ENCODE measurements around the gene CUL4A. TPM values are rescaled to one million over a fixed set of nuclear protein-coding genes. Genes with fewer than 3 reads are reported as not detected.

Gene CUL4A
- total and polyA plus RNA-seq, 9 of the 15 experiments (the other 6 are each of a cell fraction or from before 2014, with no cell fraction given), result 21.1 to 92.0 (median 63.2) TPM

DNA sequence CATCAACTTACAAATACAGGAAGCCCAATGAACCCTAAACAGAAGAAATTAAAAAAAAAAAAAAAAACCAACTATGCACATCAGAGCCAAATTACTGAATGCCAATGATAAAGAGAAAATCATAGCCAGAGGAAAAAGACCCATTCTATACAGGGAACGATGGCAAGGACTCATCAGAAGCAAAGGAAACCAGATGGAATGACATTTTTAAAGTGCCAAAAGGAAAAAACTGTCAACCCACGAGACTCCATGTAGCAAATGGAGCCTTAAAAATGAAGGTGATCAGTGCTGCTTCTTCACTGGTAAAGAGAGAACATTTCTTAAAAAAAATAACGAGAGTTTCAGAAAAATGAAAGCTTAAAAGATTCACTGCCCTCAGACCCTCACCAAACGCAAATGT lies 19.2 kb upstream of the CUL4A start (continued):
- TF ChIP-seq, protein P1, sequence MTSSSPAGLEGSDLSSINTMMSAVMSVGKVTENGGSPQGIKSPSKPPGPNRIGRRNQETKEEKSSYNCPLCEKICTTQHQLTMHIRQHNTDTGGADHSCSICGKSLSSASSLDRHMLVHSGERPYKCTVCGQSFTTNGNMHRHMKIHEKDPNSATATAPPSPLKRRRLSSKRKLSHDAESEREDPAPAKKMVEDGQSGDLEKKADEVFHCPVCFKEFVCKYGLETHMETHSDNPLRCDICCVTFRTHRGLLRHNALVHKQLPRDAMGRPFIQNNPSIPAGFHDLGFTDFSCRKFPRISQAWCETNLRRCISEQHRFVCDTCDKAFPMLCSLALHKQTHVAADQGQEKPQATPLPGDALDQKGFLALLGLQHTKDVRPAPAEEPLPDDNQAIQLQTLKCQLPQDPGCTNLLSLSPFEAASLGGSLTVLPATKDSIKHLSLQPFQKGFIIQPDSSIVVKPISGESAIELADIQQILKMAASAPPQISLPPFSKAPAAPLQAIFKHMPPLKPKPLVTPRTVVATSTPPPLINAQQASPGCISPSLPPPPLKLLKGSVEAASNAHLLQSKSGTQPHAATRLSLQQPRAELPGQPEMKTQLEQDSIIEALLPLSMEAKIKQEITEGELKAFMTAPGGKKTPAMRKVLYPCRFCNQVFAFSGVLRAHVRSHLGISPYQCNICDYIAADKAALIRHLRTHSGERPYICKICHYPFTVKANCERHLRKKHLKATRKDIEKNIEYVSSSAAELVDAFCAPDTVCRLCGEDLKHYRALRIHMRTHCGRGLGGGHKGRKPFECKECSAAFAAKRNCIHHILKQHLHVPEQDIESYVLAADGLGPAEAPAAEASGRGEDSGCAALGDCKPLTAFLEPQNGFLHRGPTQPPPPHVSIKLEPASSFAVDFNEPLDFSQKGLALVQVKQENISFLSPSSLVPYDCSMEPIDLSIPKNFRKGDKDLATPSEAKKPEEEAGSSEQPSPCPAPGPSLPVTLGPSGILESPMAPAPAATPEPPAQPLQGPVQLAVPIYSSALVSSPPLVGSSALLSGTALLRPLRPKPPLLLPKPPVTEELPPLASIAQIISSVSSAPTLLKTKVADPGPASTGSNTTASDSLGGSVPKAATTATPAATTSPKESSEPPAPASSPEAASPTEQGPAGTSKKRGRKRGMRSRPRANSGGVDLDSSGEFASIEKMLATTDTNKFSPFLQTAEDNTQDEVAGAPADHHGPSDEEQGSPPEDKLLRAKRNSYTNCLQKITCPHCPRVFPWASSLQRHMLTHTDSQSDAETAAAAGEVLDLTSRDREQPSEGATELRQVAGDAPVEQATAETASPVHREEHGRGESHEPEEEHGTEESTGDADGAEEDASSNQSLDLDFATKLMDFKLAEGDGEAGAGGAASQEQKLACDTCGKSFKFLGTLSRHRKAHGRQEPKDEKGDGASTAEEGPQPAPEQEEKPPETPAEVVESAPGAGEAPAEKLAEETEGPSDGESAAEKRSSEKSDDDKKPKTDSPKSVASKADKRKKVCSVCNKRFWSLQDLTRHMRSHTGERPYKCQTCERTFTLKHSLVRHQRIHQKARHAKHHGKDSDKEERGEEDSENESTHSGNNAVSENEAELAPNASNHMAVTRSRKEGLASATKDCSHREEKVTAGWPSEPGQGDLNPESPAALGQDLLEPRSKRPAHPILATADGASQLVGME (CRISPR knock-in tag; IDR thresholded peaks at IDR 0.05), result no peak
- TF ChIP-seq TRIM28 (IDR thresholded peaks at IDR 0.05), result no peak

DNA sequence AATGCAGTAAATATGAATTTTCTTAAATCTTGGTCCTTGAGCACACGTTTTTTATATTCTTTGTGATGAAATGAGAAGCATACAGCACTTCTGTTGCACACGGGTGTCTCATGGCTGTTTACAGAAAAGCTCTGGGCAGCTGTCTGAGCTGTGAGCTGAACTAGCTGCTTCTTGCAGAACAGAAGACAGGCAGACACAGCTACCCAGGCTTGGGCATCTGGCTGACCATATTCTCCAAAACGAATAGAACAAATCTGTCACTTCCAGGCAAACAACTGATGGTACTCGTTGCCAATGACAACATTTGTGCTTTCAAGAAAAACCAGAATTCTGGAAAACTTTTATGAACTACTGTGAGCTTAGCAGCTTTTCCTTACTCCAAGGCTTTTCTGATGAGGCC lies 17.1 kb upstream of the CUL4A start:
- Histone ChIP-seq H2AFZ (ENCODE audit: low read depth, low read length) (no peak overlapping the region), H3K4me3 (no peak overlapping the region), H3K9me1 (ENCODE audit: control insufficient read depth, insufficient read depth, low read length) (no peaks in the 10 kb centered on the region), H3K79me2 (ENCODE audit: control insufficient read depth, insufficient read depth, low read length) (peaks cover 5% of the 10 kb centered on the region; the same call in 1 of the 3 replicates), H3K36me3 (ENCODE audit: control insufficient read depth, insufficient read depth, low read length) (peaks cover 89% of the 10 kb centered on the region), H3K27ac (ENCODE audit: extremely low read depth, low read depth, low read length) (no peak overlapping the region), H3K9ac (ENCODE audit: insufficient read depth in 1 of 2, low read depth in 2 of 2, low read length in 2 of 2) (no peak overlapping the region), H3K9me3 (replicated peaks; ENCODE audit: control insufficient read depth, insufficient read depth, low read depth, low read length) (no peaks in the 10 kb centered on the region), H3K4me1 (replicated peaks in 1 of 2; ENCODE audit: control insufficient read depth in 2 of 2, insufficient read depth in 2 of 2, low read length in 2 of 2) (no peaks in the 10 kb centered on the region), H4K20me1 (replicated peaks; ENCODE audit: control insufficient read depth, insufficient read depth, low read length) (0 out of 2 replicates have a peak, but pooled peaks cover under 1% of the 10 kb centered on the region), H3K27me3 (ENCODE audit: control insufficient read depth in 2 of 2, insufficient read depth in 2 of 2, low read length in 2 of 2) (no peaks in the 10 kb centered on the region), H3K4me2 (ENCODE audit: insufficient read depth, low read length) (no peak overlapping the region)
- TF ChIP-seq, protein P2, sequence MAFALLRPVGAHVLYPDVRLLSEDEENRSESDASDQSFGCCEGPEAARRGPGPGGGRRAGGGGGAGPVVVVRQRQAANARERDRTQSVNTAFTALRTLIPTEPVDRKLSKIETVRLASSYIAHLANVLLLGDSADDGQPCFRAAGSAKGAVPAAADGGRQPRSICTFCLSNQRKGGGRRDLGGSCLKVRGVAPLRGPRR (CRISPR knock-in tag; IDR thresholded peaks at IDR 0.05), result no peak
- TF ChIP-seq, protein P3, sequence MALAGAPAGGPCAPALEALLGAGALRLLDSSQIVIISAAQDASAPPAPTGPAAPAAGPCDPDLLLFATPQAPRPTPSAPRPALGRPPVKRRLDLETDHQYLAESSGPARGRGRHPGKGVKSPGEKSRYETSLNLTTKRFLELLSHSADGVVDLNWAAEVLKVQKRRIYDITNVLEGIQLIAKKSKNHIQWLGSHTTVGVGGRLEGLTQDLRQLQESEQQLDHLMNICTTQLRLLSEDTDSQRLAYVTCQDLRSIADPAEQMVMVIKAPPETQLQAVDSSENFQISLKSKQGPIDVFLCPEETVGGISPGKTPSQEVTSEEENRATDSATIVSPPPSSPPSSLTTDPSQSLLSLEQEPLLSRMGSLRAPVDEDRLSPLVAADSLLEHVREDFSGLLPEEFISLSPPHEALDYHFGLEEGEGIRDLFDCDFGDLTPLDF (CRISPR knock-in tag; IDR thresholded peaks at IDR 0.05), result no peak
- TF ChIP-seq RCOR1 (IDR thresholded peaks at IDR 0.05; ENCODE audit: borderline replicate concordance in 1 of 2, low read depth in 2 of 2, low read length in 2 of 2), result no peak
- no peak for TF ChIP-seq RBBP5 (IDR thresholded peaks at IDR 0.05; ENCODE audit: borderline replicate concordance, insufficient read depth, low read length, poor library complexity, severe bottlenecking)
- ChIA-PET CTCF (ENCODE audit: low intra/inter-chr PET ratio) (no interaction called here), POLR2A (interaction anchor here (1.0 to 1.6 kb wide), 3 partner anchors 9 to 13 kb away, joined by 3 to 6 read pairs (median 4); no protein-coding TSS in a partner anchor)
- ATAC-seq, result no peak
- in situ Hi-C loops (cut with MboI) (no loop called here), intact Hi-C loops (cut with micrococcal nuclease) (no loop called here)
- 81% methylated on average over 3 of the region's 4 CpGs for WGBS (ENCODE audit: insufficient coverage, low coverage, missing lambda C conversion rate)
- FAIRE-seq, result no peak
- no peak for DNase-seq (ENCODE audit: extremely low read depth in 1 of 4, low spot score in 3 of 4)
- BruUV-seq (replicated peaks), result no TSS peak

All from K562 (cell line).